ENCODE data around the gene NEO1.
A peak's percentile ranks its signal among the peaks of the same experiment; 100 is the strongest.
"Not testable (repeated sequence)": the region's sequence is repeated elsewhere in the genome, so short reads cannot be mapped to it uniquely, and the experiment has no call there.

The NEO1 gene

GRCh38 chr15:73268457-73268856, 216.2 kb downstream of the NEO1 start:
- DNase-seq = no peak

GRCh38 chr15:73270366-73271097, 218.3 kb downstream of the NEO1 start:
- DNase-seq = no peak

GRCh38 chr15:73273181-73274002, 221.1 kb downstream of the NEO1 start:
- peak in 1 of 2 experiments; percentile 40 for DNase-seq

- no peak for DNase-seq
Measured at GRCh38 chr15:73275862-73276261, 223.6 kb downstream of the NEO1 start.

- no peak for DNase-seq
Measured at GRCh38 chr15:73282567-73283365, 230.5 kb downstream of the NEO1 start.

- DNase-seq = no peak
Measured at GRCh38 chr15:73283366-73283962, 231.2 kb downstream of the NEO1 start.

- DNase-seq = peak in 1 of 2 experiments; percentile 38
Measured at GRCh38 chr15:73284090-73284716, 231.9 kb downstream of the NEO1 start.

- DNase-seq = no peak
Measured at GRCh38 chr15:73286311-73286710, 234.0 kb downstream of the NEO1 start.

GRCh38 chr15:73287019-73287418, 234.8 kb downstream of the NEO1 start:
- DNase-seq = no peak

- DNase-seq = no peak
Measured at GRCh38 chr15:73291441-73291840, 239.2 kb downstream of the NEO1 start.

- no peak for DNase-seq
Measured at GRCh38 chr15:73293773-73294172, 241.5 kb downstream of the NEO1 start.

GRCh38 chr15:73295630-73296286, 243.5 kb downstream of the NEO1 start:
- DNase-seq = no peak

- no peak for DNase-seq
Measured at GRCh38 chr15:73296609-73297353, 244.5 kb downstream of the NEO1 start.

GRCh38 chr15:73298522-73299245, 246.4 kb downstream of the NEO1 start:
- no peak for DNase-seq

- not testable (repeated sequence) for DNase-seq
Measured at GRCh38 chr15:73300286-73300685, 248.0 kb downstream of the NEO1 start.

GRCh38 chr15:73303636-73304035, 251.4 kb downstream of the NEO1 start:
- DNase-seq = no peak

- peak; percentile 43 to 72 for DNase-seq
Measured at GRCh38 chr15:73305331-73306211, 253.3 kb downstream of the NEO1 start.

GRCh38 chr15:73308305-73308704, 256.0 kb downstream of the NEO1 start:
- DNase-seq = no peak

- DNase-seq = no peak
Measured at GRCh38 chr15:73313861-73314260, 261.6 kb downstream of the NEO1 start.
